GM12873 (cell line): Measurements from ENCODE around the gene CPTP.

Experiments
- CTCF ChIP-seq: IDR thresholded peaks from 2 replicates; pipeline ENCODE4 v1.5.1; 2012; ENCODE audit warnings: low read depth, mild to moderate bottlenecking, moderate library complexity, low read length, control low read depth; ENCODE audit not compliant: insufficient read depth; ENCODE audit errors: missing control alignments

CPTP gene

GRCh38 chr1:1286313-1287261, 38.0 kb upstream of the CPTP start:
- no peak for TF ChIP-seq CTCF

- TF ChIP-seq CTCF: no peak
Measured at GRCh38 chr1:1287288-1288110, 37.1 kb upstream of the CPTP start.

DNA sequence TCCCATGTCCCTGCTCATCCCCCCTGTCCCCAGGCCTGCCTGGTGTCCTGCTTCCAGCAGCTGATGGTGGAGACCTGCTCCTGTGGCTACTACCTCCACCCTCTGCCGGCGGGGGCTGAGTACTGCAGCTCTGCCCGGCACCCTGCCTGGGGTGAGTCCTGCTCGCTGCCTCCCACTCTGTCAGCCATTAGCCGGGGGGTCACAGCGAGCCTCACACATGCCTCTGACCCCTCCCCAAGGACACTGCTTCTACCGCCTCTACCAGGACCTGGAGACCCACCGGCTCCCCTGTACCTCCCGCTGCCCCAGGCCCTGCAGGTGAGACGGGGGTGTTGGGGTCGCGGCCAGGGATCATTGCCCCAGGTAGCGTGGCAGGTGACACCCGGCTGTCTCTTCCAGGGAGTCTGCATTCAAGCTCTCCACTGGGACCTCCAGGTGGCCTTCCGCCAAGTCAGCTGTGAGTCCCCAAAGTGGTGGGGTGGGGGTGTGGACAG, 34.3 kb upstream of the CPTP start:
- peak; percentile 64 for TF ChIP-seq CTCF

GRCh38 chr1:1291023-1291528, 33.5 kb upstream of the CPTP start:
- no peak for TF ChIP-seq CTCF

DNA sequence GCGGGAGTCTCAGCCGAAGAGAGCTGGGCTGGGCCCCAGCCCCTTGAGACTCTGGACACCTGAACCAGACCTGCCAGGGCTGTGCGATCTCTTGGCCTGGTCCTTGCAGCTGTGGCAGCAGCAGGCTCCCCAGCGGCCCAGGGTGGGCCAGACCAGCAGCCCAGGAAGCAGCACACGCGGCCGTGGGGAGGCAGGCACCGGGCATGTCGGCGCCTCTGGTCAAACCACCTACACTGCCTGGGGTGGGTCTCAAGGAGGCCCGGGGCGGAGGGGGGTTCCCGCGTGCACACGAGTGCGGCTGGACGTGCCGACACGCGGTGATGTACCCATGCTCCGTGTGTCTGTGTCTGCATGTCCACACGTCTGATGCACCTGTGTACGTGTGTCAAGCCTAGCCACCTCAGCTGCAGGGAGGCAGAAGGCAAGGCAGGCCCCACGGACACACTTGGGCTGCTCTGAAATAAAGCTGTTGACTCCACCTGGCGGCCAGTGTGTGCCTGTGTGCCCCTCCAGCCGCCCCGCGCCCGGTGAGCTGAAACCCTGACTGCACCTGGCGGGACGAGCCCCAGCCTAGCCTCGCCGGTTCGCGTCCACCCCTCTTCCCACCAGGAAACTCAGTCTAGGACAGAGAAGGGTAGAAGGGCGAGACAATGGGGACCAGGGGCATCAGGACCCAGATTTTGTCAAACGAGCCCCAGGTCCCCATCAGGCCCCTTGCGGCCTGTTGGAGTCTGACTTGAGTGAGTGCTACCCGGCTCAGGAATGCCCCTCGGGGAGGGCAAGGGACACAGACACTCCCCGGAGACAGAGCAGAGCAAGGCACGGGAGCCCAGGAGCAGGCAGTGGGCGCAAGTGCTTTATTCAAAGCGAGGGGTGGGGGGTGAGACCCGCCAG, 32.8 kb upstream of the CPTP start:
- TF ChIP-seq CTCF: peak; percentile 68

DNA sequence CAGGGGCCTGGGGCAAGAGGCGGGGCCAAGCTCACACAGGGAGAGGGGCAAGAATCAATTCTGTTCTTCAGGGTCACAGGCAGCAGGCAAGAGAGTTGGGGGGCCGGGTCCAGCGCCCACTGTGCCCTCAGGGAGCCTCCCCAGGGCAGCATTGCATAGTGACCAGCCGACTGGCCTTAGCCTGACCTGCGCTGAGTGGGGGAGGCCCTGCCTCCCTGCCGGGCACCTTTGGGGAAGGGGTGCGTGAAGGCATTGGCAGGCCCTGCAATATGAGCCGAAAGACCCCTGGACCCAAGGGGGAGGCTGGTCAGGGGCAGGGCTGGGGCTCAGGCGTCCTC, 32.2 kb upstream of the CPTP start:
- TF ChIP-seq CTCF: no peak

DNA sequence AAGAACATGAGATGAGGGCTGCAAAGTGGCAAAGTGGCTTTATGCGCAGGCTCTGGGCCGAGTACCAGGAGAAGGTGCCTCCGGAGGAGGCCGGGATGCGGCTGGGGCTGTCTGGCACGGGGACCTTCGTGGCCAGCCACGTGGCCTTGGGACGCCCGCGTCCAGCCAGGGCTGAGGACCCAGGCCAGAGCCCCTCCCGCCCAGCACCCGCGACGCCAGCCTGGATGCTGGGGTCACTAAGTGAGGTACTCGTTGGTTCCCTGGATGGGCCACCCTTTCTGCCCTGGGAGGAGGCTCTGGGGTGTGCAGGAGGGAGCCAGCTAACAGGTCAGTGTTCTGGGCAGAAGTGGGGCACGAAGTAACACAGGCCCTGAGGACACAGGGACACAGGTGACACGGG, 31.8 kb upstream of the CPTP start:
- TF ChIP-seq CTCF: no peak
